HG03432 (cell line): Measurements from ENCODE around the gene HOXC5.

Source experiments
- ATAC-seq: cut with Tn5 transposase; IDR thresholded peaks from one replicate; pipeline ENCODE4 v1.9.1; 2021; ENCODE audit warnings: mild to moderate bottlenecking, moderate library complexity; ENCODE audit not compliant: unreplicated experiment

HOXC5 gene

GRCh38 chr12:54019091-54019811 is 13.6 kb upstream of the HOXC5 start:
- ATAC-seq: no peak

GRCh38 chr12:54019924-54020590 is 12.8 kb upstream of the HOXC5 start:
- no peak for ATAC-seq

- ATAC-seq: no peak
These were observed 12.1 kb upstream of the HOXC5 start for GRCh38 chr12:54020591-54021405.

- ATAC-seq: no peak
These were observed 11.3 kb upstream of the HOXC5 start for GRCh38 chr12:54021432-54022013.

- ATAC-seq: no peak
These were observed 9.6 kb upstream of the HOXC5 start for GRCh38 chr12:54022960-54023884.

GRCh38 chr12:54024127-54024526 is 8.7 kb upstream of the HOXC5 start:
- no peak for ATAC-seq

- no peak for ATAC-seq
These were observed 8.1 kb upstream of the HOXC5 start for GRCh38 chr12:54024581-54025305.

GRCh38 chr12:54025499-54026405 is 7.1 kb upstream of the HOXC5 start:
- no peak for ATAC-seq

GRCh38 chr12:54026640-54027441 is 6.0 kb upstream of the HOXC5 start:
- no peak for ATAC-seq

- ATAC-seq: no peak
These were observed 5.4 kb upstream of the HOXC5 start for GRCh38 chr12:54027442-54027786.

- ATAC-seq: no peak
These were observed 4.3 kb upstream of the HOXC5 start, which contains the start of gene HOXC6 for GRCh38 chr12:54028314-54029201. Gene HOXC6, plus strand, starts transcription at chr12:54028440. Its CDS starts 82 bp downstream, at chr12:54028522.

GRCh38 chr12:54029529-54030441 is 3.1 kb upstream of the HOXC5 start:
- no peak for ATAC-seq

- no peak for ATAC-seq
These were observed 2.4 kb upstream of the HOXC5 start for GRCh38 chr12:54030442-54030801.

- ATAC-seq: no peak
These were observed 1.9 kb upstream of the HOXC5 start for GRCh38 chr12:54030889-54031471.

- no peak for ATAC-seq
These were observed 1.4 kb upstream of the HOXC5 start for GRCh38 chr12:54031480-54031879.
